ENCODE data around the gene HOPX. TPM values are rescaled to one million over a fixed set of nuclear protein-coding genes. Genes with fewer than 3 reads are reported as not detected.

Gene HOPX
- total and polyA plus RNA-seq, 2 experiments from 2014 or later, result not detected

DNA sequence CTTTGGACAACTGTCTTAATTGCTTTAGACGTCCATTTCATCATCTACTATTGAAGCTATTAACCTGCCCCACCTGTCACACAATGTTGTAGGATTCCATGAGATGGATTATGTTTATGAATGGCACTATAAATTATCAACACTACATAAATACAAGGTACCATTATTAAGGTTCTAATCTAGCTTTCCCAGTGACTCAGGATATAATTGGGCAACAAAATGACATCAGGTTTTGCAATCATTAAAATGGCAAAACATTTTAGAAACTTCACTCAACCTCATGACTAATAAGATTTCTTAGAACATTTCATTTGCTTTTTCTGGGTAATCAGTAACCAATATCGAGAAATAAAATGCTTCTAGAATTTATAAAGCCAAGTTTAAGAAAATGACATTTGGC is 9.2 kb downstream of the HOPX start:
- Histone ChIP-seq H3K4me1 (ENCODE audit: insufficient read depth) (no peaks in the 10 kb centered on the region), H3K9me2 (ENCODE audit: insufficient read depth) (no peaks in the 10 kb centered on the region), H3F3A (replicated peaks; ENCODE audit: low read depth) (no peaks in the 10 kb centered on the region), H3K4me3 (no peak overlapping the region), H3K36me3 (ENCODE audit: insufficient read depth) (no peaks in the 10 kb centered on the region), H3K4me2 (no peak overlapping the region), H3K27me3 (ENCODE audit: insufficient read depth) (no peaks in the 10 kb centered on the region), H3K27ac (ENCODE audit: low read depth) (no peak overlapping the region), H4K20me1 (replicated peaks; ENCODE audit: insufficient read depth) (no peaks in the 10 kb centered on the region), H2AFZ (no peak overlapping the region), H3K79me2 (replicated peaks; ENCODE audit: insufficient read depth) (no peaks in the 10 kb centered on the region)
- ATAC-seq, result no peak
- no peaks in the 10 kb centered on the region for H3K4me1 Mint-ChIP-seq
- H3K9me3 Mint-ChIP-seq, result no peaks in the 10 kb centered on the region
- no peaks in the 10 kb centered on the region for H3K27me3 Mint-ChIP-seq (ENCODE audit: insufficient read depth, low read depth, poor library complexity)
- no peak overlapping the region for H3K27ac Mint-ChIP-seq
- TF ChIP-seq CREB1 (CRISPR knock-in tag; IDR thresholded peaks at IDR 0.05; ENCODE audit: low read depth), result no peak
- TF ChIP-seq STAT1 (IDR thresholded peaks at IDR 0.05; ENCODE audit: unreplicated experiment), result no peak
- no peak for TF ChIP-seq EZH2phosphoT487 (IDR thresholded peaks at IDR 0.05; ENCODE audit: unreplicated experiment)
- TF ChIP-seq, protein P1, sequence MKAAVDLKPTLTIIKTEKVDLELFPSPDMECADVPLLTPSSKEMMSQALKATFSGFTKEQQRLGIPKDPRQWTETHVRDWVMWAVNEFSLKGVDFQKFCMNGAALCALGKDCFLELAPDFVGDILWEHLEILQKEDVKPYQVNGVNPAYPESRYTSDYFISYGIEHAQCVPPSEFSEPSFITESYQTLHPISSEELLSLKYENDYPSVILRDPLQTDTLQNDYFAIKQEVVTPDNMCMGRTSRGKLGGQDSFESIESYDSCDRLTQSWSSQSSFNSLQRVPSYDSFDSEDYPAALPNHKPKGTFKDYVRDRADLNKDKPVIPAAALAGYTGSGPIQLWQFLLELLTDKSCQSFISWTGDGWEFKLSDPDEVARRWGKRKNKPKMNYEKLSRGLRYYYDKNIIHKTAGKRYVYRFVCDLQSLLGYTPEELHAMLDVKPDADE (IDR thresholded peaks at IDR 0.05), result no peak
- no peak for TF ChIP-seq JUNB (IDR thresholded peaks at IDR 0.05; ENCODE audit: unreplicated experiment)
- TF ChIP-seq ZNF331 (CRISPR knock-in tag; IDR thresholded peaks at IDR 0.05; ENCODE audit: low read depth), result no peak
- TF ChIP-seq, protein P2, sequence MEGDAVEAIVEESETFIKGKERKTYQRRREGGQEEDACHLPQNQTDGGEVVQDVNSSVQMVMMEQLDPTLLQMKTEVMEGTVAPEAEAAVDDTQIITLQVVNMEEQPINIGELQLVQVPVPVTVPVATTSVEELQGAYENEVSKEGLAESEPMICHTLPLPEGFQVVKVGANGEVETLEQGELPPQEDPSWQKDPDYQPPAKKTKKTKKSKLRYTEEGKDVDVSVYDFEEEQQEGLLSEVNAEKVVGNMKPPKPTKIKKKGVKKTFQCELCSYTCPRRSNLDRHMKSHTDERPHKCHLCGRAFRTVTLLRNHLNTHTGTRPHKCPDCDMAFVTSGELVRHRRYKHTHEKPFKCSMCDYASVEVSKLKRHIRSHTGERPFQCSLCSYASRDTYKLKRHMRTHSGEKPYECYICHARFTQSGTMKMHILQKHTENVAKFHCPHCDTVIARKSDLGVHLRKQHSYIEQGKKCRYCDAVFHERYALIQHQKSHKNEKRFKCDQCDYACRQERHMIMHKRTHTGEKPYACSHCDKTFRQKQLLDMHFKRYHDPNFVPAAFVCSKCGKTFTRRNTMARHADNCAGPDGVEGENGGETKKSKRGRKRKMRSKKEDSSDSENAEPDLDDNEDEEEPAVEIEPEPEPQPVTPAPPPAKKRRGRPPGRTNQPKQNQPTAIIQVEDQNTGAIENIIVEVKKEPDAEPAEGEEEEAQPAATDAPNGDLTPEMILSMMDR (conservative IDR thresholded peaks at IDR 0.05; ENCODE audit: low read depth in 2 of 2), result no peak
- no peak for TF ChIP-seq POLR2AphosphoS5 (IDR thresholded peaks at IDR 0.05; ENCODE audit: low read depth)
- TF ChIP-seq ZNF114 (CRISPR knock-in tag; IDR thresholded peaks at IDR 0.05), result no peak
- TF ChIP-seq, protein P3, sequence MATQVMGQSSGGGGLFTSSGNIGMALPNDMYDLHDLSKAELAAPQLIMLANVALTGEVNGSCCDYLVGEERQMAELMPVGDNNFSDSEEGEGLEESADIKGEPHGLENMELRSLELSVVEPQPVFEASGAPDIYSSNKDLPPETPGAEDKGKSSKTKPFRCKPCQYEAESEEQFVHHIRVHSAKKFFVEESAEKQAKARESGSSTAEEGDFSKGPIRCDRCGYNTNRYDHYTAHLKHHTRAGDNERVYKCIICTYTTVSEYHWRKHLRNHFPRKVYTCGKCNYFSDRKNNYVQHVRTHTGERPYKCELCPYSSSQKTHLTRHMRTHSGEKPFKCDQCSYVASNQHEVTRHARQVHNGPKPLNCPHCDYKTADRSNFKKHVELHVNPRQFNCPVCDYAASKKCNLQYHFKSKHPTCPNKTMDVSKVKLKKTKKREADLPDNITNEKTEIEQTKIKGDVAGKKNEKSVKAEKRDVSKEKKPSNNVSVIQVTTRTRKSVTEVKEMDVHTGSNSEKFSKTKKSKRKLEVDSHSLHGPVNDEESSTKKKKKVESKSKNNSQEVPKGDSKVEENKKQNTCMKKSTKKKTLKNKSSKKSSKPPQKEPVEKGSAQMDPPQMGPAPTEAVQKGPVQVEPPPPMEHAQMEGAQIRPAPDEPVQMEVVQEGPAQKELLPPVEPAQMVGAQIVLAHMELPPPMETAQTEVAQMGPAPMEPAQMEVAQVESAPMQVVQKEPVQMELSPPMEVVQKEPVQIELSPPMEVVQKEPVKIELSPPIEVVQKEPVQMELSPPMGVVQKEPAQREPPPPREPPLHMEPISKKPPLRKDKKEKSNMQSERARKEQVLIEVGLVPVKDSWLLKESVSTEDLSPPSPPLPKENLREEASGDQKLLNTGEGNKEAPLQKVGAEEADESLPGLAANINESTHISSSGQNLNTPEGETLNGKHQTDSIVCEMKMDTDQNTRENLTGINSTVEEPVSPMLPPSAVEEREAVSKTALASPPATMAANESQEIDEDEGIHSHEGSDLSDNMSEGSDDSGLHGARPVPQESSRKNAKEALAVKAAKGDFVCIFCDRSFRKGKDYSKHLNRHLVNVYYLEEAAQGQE (IDR thresholded peaks at IDR 0.05; ENCODE audit: unreplicated experiment), result no peak
- TF ChIP-seq, protein P4, sequence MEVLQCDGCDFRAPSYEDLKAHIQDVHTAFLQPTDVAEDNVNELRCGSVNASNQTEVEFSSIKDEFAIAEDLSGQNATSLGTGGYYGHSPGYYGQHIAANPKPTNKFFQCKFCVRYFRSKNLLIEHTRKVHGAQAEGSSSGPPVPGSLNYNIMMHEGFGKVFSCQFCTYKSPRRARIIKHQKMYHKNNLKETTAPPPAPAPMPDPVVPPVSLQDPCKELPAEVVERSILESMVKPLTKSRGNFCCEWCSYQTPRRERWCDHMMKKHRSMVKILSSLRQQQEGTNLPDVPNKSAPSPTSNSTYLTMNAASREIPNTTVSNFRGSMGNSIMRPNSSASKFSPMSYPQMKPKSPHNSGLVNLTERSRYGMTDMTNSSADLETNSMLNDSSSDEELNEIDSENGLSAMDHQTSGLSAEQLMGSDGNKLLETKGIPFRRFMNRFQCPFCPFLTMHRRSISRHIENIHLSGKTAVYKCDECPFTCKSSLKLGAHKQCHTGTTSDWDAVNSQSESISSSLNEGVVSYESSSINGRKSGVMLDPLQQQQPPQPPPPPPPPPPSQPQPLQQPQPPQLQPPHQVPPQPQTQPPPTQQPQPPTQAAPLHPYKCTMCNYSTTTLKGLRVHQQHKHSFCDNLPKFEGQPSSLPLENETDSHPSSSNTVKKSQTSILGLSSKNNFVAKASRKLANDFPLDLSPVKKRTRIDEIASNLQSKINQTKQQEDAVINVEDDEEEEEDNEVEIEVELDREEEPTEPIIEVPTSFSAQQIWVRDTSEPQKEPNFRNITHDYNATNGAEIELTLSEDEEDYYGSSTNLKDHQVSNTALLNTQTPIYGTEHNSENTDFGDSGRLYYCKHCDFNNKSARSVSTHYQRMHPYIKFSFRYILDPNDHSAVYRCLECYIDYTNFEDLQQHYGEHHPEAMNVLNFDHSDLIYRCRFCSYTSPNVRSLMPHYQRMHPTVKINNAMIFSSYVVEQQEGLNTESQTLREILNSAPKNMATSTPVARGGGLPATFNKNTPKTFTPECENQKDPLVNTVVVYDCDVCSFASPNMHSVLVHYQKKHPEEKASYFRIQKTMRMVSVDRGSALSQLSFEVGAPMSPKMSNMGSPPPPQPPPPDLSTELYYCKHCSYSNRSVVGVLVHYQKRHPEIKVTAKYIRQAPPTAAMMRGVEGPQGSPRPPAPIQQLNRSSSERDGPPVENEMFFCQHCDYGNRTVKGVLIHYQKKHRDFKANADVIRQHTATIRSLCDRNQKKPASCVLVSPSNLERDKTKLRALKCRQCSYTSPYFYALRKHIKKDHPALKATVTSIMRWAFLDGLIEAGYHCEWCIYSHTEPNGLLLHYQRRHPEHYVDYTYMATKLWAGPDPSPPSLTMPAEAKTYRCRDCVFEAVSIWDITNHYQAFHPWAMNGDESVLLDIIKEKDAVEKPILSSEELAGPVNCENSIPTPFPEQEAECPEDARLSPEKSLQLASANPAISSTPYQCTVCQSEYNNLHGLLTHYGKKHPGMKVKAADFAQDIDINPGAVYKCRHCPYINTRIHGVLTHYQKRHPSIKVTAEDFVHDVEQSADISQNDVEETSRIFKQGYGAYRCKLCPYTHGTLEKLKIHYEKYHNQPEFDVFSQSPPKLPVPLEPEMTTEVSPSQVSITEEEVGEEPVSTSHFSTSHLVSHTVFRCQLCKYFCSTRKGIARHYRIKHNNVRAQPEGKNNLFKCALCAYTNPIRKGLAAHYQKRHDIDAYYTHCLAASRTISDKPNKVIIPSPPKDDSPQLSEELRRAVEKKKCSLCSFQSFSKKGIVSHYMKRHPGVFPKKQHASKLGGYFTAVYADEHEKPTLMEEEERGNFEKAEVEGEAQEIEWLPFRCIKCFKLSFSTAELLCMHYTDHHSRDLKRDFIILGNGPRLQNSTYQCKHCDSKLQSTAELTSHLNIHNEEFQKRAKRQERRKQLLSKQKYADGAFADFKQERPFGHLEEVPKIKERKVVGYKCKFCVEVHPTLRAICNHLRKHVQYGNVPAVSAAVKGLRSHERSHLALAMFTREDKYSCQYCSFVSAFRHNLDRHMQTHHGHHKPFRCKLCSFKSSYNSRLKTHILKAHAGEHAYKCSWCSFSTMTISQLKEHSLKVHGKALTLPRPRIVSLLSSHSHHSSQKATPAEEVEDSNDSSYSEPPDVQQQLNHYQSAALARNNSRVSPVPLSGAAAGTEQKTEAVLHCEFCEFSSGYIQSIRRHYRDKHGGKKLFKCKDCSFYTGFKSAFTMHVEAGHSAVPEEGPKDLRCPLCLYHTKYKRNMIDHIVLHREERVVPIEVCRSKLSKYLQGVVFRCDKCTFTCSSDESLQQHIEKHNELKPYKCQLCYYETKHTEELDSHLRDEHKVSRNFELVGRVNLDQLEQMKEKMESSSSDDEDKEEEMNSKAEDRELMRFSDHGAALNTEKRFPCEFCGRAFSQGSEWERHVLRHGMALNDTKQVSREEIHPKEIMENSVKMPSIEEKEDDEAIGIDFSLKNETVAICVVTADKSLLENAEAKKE (CRISPR knock-in tag; IDR thresholded peaks at IDR 0.05), result no peak
- TF ChIP-seq EZH2 (IDR thresholded peaks at IDR 0.05; ENCODE audit: low read depth, unreplicated experiment), result no peak
- TF ChIP-seq NANOG (IDR thresholded peaks at IDR 0.05; ENCODE audit: borderline replicate concordance), result no peak
- no peak overlapping the region for H3K4me3 Mint-ChIP-seq
- no peaks in the 10 kb centered on the region for H3K36me3 Mint-ChIP-seq (ENCODE audit: low read depth)
- DNase-seq (ENCODE audit: low spot score), result no peak
